ENCODE data around the gene LAMA3.

DNA sequence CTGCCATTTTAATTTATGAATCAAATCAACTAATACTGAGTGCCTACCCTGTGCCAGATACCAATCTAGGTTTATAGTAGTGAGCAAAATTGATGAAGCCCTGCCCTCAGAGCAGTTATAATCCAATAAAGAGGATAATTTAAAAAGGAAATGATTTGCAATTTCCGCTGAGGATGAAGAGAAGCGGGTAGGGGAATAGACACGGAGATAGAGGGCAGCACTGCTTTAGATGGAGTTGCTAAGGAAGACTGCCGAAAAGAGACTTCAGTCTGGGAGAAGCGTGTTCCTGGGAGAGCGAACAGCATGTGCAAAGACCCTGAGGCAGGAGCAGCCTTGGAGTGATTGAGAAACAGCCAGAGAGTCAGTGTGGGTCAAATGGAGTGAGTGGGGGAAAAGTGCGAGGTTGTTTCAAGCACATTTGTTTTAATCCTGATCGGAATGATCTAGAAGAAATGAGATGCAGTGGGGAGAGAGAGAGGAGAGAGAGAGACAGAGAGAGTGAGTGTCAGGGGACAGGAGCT lies 12.4 kb downstream of the LAMA3 start:
- TF ChIP-seq POLR2A (IDR thresholded peaks at IDR 0.05; ENCODE audit: low read length) (no peak), GATA1 (IDR thresholded peaks at IDR 0.05; ENCODE audit: low read depth, low read length) (no peak)

Measured in erythroblast (primary cell).